Activated CD4-positive, alpha-beta T cell treated with anti-CD3 and anti-CD28 coated beads, Interleukin-2, amount 10 ng/mL, durations not matched to agents 24 days and 14 days (primary cell): ENCODE results near the gene JUND. TPM values are rescaled to one million over a fixed set of nuclear protein-coding genes. Genes with fewer than 3 reads are reported as not detected.

ENCODE experiments used
- DNase-seq: peaks from one replicate; pipeline ENCODE4 v3.0.0; 2022
- H3K27ac Mint-ChIP-seq: one replicate; pipeline ENCODE4 v1.8.0; 2022; ENCODE audit warnings: mild to moderate bottlenecking, mixed read lengths
- H3K27me3 Mint-ChIP-seq: one replicate; pipeline ENCODE4 v1.8.0; 2022; ENCODE audit warnings: mixed read lengths
- H3K36me3 Mint-ChIP-seq: one replicate; pipeline ENCODE4 v1.8.0; 2022; ENCODE audit warnings: low read depth, mild to moderate bottlenecking, mixed read lengths
- H3K4me1 Mint-ChIP-seq: one replicate; pipeline ENCODE4 v1.8.0; 2021; ENCODE audit warnings: mixed read lengths
- H3K4me3 Mint-ChIP-seq: one replicate; pipeline ENCODE4 v1.8.0; 2022; ENCODE audit warnings: mild to moderate bottlenecking, moderate library complexity, mixed read lengths
- H3K9me3 Mint-ChIP-seq: one replicate; pipeline ENCODE4 v1.8.0; 2021; ENCODE audit warnings: mixed read lengths
- intact Hi-C: fragments of 100-400 bp; cut with micrococcal nuclease; formaldehyde crosslinking; loops from one replicate; pipeline ENCODE4 v1.15.1; 2023
- total RNA-seq: library from RNA; stranded (reverse); gene quantifications from 2 replicates; pipeline ENCODE4 v1.2.3, GENCODE V29; 2022

The JUND gene
- total RNA-seq, 1 donor from 2014 or later, result 413 TPM

- Mint-ChIP-seq H3K4me1 (peaks cover 42% of the 10 kb centered on the region), H3K27me3 (peaks cover 1% of the 10 kb centered on the region), H3K36me3 (peaks cover 42% of the 10 kb centered on the region), H3K9me3 (no peaks in the 10 kb centered on the region), H3K27ac (peak overlapping the region; percentile 97), H3K4me3 (peak overlapping the region; percentile 99)
- peak; percentile 94 for DNase-seq
- intact Hi-C loops, result loop anchor here (1.0 kb wide), 1 partner anchor 10 kb away; no protein-coding TSS in a partner anchor
Measured at GRCh38 chr19:18280247-18281081, 958 bp downstream of the JUND start.

- Mint-ChIP-seq H3K27ac (peak overlapping the region; percentile 97), H3K4me1 (peaks cover 41% of the 10 kb centered on the region)
Measured at GRCh38 chr19:18279516-18280246, 1.7 kb downstream of the JUND start.

GRCh38 chr19:18279266-18279515, 2.2 kb downstream of the JUND start:
- DNase-seq, result no peak
- peaks cover 48% of the 10 kb centered on the region for H3K36me3 Mint-ChIP-seq
- H3K4me3 Mint-ChIP-seq, result peak overlapping the region; percentile 99
- H3K4me1 Mint-ChIP-seq, result peaks cover 43% of the 10 kb centered on the region
- H3K27me3 Mint-ChIP-seq, result peaks cover 1% of the 10 kb centered on the region
- no peaks in the 10 kb centered on the region for H3K9me3 Mint-ChIP-seq
- intact Hi-C loops, result loop anchor here (1.0 to 2.0 kb wide), 4 partner anchors 25 to 74 kb away; partner anchors contain the start of genes LSM4 and RAB3A
- H3K27ac Mint-ChIP-seq, result peak overlapping the region; percentile 97

More at GRCh38 chr19:18279516-18280246, 1.7 kb downstream of the JUND start:
- peak overlapping the region; percentile 99 for H3K4me3 Mint-ChIP-seq
- peak; percentile 98 for DNase-seq
- intact Hi-C loops, result loop anchor here (1.0 to 2.0 kb wide), 4 partner anchors 25 to 75 kb away; partner anchors contain the start of genes LSM4 and RAB3A
- peaks cover 1% of the 10 kb centered on the region for H3K27me3 Mint-ChIP-seq
- H3K36me3 Mint-ChIP-seq, result peaks cover 45% of the 10 kb centered on the region
- H3K9me3 Mint-ChIP-seq, result no peaks in the 10 kb centered on the region

- DNase-seq, result peak; percentile 88
- Mint-ChIP-seq H3K9me3 (no peaks in the 10 kb centered on the region), H3K4me3 (peak overlapping the region; percentile 99), H3K4me1 (peaks cover 43% of the 10 kb centered on the region), H3K27ac (peak overlapping the region; percentile 97), H3K27me3 (peaks cover 1% of the 10 kb centered on the region), H3K36me3 (peaks cover 48% of the 10 kb centered on the region)
- intact Hi-C loops, result loop anchor here (1.0 to 2.0 kb wide), 4 partner anchors 26 to 74 kb away; partner anchors contain the start of genes LSM4 and RAB3A
Measured at GRCh38 chr19:18278521-18279265, 2.7 kb downstream of the JUND start.

- Mint-ChIP-seq H3K27me3 (peaks cover 1% of the 10 kb centered on the region), H3K9me3 (no peaks in the 10 kb centered on the region), H3K4me1 (peaks cover 31% of the 10 kb centered on the region), H3K27ac (no peak overlapping the region), H3K4me3 (peak overlapping the region; percentile 10), H3K36me3 (peaks cover 43% of the 10 kb centered on the region)
- DNase-seq, result peak; percentile 77
- intact Hi-C loops, result no loop called here
Measured at GRCh38 chr19:18274781-18275356, 6.6 kb downstream of the JUND start.

GRCh38 chr19:18274219-18274780, 7.1 kb downstream of the JUND start, which contains the start of gene IQCN:
Gene IQCN (minus strand): TSS chr19:18274452. CDS start chr19:18269478, 4,974 bp downstream.
- peaks cover 26% of the 10 kb centered on the region for H3K4me1 Mint-ChIP-seq
- H3K27ac Mint-ChIP-seq, result no peak within 1 kb of the TSS
- intact Hi-C loops, result no loop called here
- H3K9me3 Mint-ChIP-seq, result no peaks in the 10 kb centered on the region
- DNase-seq, result peak; percentile 80
- peak within 1 kb of the TSS; percentile 10 for H3K4me3 Mint-ChIP-seq
- no peaks in the 10 kb centered on the region for H3K27me3 Mint-ChIP-seq
- H3K36me3 Mint-ChIP-seq, result peaks cover 37% of the 10 kb centered on the region

- H3K4me1 Mint-ChIP-seq, result peaks cover 22% of the 10 kb centered on the region
- DNase-seq, result no peak
- no peak overlapping the region for H3K27ac Mint-ChIP-seq
- H3K4me3 Mint-ChIP-seq, result no peak overlapping the region
- no peaks in the 10 kb centered on the region for H3K27me3 Mint-ChIP-seq
- peaks cover 36% of the 10 kb centered on the region for H3K36me3 Mint-ChIP-seq
- no peaks in the 10 kb centered on the region for H3K9me3 Mint-ChIP-seq
- intact Hi-C loops, result no loop called here
Measured at GRCh38 chr19:18273561-18274218, 7.7 kb downstream of the JUND start.

GRCh38 chr19:18271433-18271841, 10.0 kb downstream of the JUND start:
- DNase-seq, result no peak
- H3K27me3 Mint-ChIP-seq, result no peaks in the 10 kb centered on the region
- H3K36me3 Mint-ChIP-seq, result peaks cover 28% of the 10 kb centered on the region
- intact Hi-C loops, result no loop called here
- no peaks in the 10 kb centered on the region for H3K9me3 Mint-ChIP-seq
- peaks cover 14% of the 10 kb centered on the region for H3K4me1 Mint-ChIP-seq
- H3K27ac Mint-ChIP-seq, result no peak overlapping the region
- no peak overlapping the region for H3K4me3 Mint-ChIP-seq

GRCh38 chr19:18270326-18270725, 11.1 kb downstream of the JUND start:
- no peaks in the 10 kb centered on the region for H3K9me3 Mint-ChIP-seq
- H3K27ac Mint-ChIP-seq, result no peak overlapping the region
- H3K4me3 Mint-ChIP-seq, result no peak overlapping the region
- no peaks in the 10 kb centered on the region for H3K27me3 Mint-ChIP-seq
- no peak for DNase-seq
- H3K4me1 Mint-ChIP-seq, result peaks cover 14% of the 10 kb centered on the region
- H3K36me3 Mint-ChIP-seq, result peaks cover 27% of the 10 kb centered on the region
- intact Hi-C loops, result no loop called here

GRCh38 chr19:18269070-18269723, 12.2 kb downstream of the JUND start:
- peaks cover 4% of the 10 kb centered on the region for H3K4me1 Mint-ChIP-seq

GRCh38 chr19:18266771-18267686, 14.4 kb downstream of the JUND start:
- intact Hi-C loops, result no loop called here
- DNase-seq, result peak; percentile 53
- no peaks in the 10 kb centered on the region for H3K9me3 Mint-ChIP-seq
- no peaks in the 10 kb centered on the region for H3K27me3 Mint-ChIP-seq
- no peak overlapping the region for H3K27ac Mint-ChIP-seq
- peaks cover 4% of the 10 kb centered on the region for H3K4me1 Mint-ChIP-seq
- no peak overlapping the region for H3K4me3 Mint-ChIP-seq
- peaks cover 21% of the 10 kb centered on the region for H3K36me3 Mint-ChIP-seq

More at GRCh38 chr19:18269070-18269723, 12.2 kb downstream of the JUND start:
- Mint-ChIP-seq H3K4me3 (no peak overlapping the region), H3K27ac (no peak overlapping the region), H3K27me3 (no peaks in the 10 kb centered on the region), H3K36me3 (peaks cover 22% of the 10 kb centered on the region), H3K9me3 (no peaks in the 10 kb centered on the region)
- intact Hi-C loops, result no loop called here
- no peak for DNase-seq
